Activated T-cell treated with anti-CD3 and anti-CD28 coated beads, Interleukin-2, amount 50 U/mL, for 4 hours (primary cell): Measurements from ENCODE around the gene SORCS1. TPM values are rescaled to one million over a fixed set of nuclear protein-coding genes. Genes with fewer than 3 reads are reported as not detected.

Source experiments
- ATAC-seq, 2 donors: fragments of 200-7000 bp; cut with Tn5 transposase; one replicate each; pipeline ENCODE4 v1.10.0; 2021
- DNase-seq: peaks from one replicate; pipeline ENCODE4 v3.0.0-alpha.2; 2020
- H3K27me3 Mint-ChIP-seq: one replicate; pipeline ENCODE4 v1.8.0; 2021; ENCODE audit warnings: low read depth, mixed read lengths
- H3K36me3 Mint-ChIP-seq: one replicate; pipeline ENCODE4 v1.8.0; 2022; ENCODE audit warnings: mixed read lengths; ENCODE audit not compliant: insufficient read depth
- H3K4me1 Mint-ChIP-seq: one replicate; pipeline ENCODE4 v1.8.0; 2021; ENCODE audit warnings: low read depth, mixed read lengths
- H3K4me3 Mint-ChIP-seq: one replicate; pipeline ENCODE4 v1.8.0; 2021; ENCODE audit warnings: mild to moderate bottlenecking, moderate library complexity, mixed read lengths
- H3K9me3 Mint-ChIP-seq: one replicate; pipeline ENCODE4 v1.8.0; 2021; ENCODE audit warnings: mixed read lengths
- total RNA-seq, 3 donors: library from RNA; stranded (reverse); gene quantifications; one replicate each; pipeline ENCODE4 v1.2.1, GENCODE V29; 2021

Gene SORCS1
- total RNA-seq, 3 donors from 2014 or later = not detected

DNA sequence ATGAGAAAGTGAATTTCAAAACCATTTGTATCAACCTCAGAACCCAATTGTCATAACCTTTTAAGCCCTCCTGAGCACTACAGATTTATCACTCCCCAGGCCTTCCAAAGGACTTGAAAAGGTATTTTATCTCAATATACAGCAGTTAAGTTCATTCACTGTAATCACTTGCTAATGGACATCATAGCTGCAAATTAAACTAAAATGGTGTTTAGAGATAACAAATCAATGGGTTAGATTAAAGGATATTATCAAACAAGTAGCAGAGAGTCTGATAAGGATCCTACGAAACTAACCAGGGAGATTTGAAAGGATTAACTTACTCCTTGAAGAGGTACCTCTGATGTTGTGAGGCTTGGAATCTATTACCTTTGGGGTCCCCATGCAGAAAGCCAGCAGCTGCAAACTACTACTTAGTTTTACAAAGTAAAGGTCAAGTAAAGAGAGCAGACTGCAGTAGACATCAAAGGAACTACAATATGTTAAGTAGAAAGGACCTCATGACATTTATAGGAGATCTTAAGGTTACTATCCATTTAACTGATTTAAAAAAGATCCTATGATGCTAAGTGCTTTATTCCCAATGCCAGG lies 359.4 kb downstream of the SORCS1 start:
- Mint-ChIP-seq H3K36me3 (no peaks in the 10 kb centered on the region), H3K27me3 (no peaks in the 10 kb centered on the region)
- DNase-seq = no peak

DNA sequence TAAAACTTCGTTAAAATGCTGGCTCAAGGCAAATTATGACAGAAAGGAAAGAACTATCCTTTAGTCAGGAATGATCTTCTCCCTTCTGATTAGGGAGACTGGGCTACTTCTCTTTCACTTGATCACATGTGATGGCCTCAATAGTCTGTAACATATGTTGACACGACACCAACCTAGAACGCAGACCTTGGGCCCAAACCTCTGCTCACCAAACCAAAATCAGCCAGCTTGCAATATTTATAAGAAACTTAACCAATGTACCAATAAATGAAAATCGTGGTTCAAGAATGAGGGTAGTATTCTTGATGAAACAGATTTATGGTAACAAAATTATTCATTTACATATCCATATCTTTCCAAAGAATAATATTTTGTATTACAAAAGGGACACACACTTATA lies 361.6 kb downstream of the SORCS1 start:
- no peak for ATAC-seq
- H3K4me3 Mint-ChIP-seq = no peak overlapping the region
- H3K27me3 Mint-ChIP-seq = no peaks in the 10 kb centered on the region
- H3K4me1 Mint-ChIP-seq = no peaks in the 10 kb centered on the region
- no peak for DNase-seq
- H3K36me3 Mint-ChIP-seq = no peaks in the 10 kb centered on the region
- peaks cover 14% of the 10 kb centered on the region for H3K9me3 Mint-ChIP-seq

More for the DNA sequence above, 359.4 kb downstream of the SORCS1 start:
- ATAC-seq = no peak
- Mint-ChIP-seq H3K4me1 (no peaks in the 10 kb centered on the region), H3K9me3 (peaks cover 12% of the 10 kb centered on the region), H3K4me3 (no peak overlapping the region)

DNA sequence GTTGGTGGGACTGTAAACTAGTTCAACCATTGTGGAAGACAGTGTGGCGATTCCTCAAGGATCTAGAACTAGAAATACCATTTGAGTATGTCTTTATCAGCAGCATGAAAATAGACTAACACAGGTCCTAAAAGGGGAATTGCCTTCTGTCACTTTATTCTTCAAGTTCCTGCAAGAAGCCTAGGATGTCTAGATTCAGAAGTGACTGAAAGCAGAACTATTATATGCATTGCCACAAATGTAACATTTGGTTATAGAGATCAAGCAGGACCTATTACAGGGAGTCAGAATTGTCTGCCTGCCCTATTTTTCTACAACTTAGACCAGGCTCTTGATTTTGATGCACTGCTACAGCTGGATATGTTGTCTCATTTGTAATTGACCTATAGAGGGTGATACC lies 364.7 kb downstream of the SORCS1 start:
- ATAC-seq = no peak
- no peak for DNase-seq
- Mint-ChIP-seq H3K9me3 (peaks cover 13% of the 10 kb centered on the region), H3K27me3 (no peaks in the 10 kb centered on the region), H3K36me3 (no peaks in the 10 kb centered on the region), H3K4me1 (no peaks in the 10 kb centered on the region), H3K4me3 (no peak overlapping the region)

DNA sequence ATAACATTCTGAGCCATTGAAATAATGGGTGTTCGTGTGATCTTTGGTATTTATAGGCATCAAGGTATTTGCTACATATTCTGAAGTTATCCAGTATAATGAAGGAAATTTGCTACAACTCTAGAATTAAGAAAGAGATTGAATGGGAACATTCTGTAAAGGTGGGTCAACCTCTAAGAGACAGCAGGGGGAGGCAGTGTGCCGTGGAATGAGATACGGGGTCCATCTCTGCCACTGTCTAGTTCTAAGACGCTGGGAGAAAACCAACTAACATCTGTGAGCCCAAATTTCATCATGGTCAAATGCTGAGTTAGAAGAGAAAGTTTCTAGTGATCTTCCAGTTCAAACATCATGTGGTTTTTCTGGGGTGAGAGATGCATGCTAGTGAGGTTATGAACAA lies 368.9 kb downstream of the SORCS1 start:
- no peak overlapping the region for H3K4me3 Mint-ChIP-seq
- no peak for ATAC-seq
- no peaks in the 10 kb centered on the region for H3K27me3 Mint-ChIP-seq
- peaks cover 4% of the 10 kb centered on the region for H3K9me3 Mint-ChIP-seq
- no peaks in the 10 kb centered on the region for H3K4me1 Mint-ChIP-seq
- DNase-seq = no peak
- H3K36me3 Mint-ChIP-seq = no peaks in the 10 kb centered on the region

DNA sequence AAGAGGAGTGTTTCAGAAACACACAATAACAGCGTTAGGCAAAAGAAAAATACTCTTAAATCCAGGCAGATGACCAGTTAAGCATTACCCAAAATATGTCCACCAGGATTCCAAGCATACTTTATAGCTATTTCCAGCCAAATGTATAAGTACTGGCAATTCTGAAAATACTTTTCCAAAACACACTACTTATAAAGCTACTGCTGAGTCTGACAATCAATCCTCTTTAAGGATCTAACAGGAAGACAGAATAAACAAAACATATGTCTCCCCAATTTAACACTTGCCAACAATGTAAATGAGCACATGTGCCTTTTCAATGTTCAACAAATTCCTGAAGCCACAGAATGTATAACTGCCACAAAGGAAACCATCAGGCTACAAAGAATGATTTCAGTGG lies 370.9 kb downstream of the SORCS1 start:
- Mint-ChIP-seq H3K4me3 (no peak overlapping the region), H3K9me3 (peaks cover 4% of the 10 kb centered on the region), H3K36me3 (no peaks in the 10 kb centered on the region), H3K4me1 (no peaks in the 10 kb centered on the region), H3K27me3 (no peaks in the 10 kb centered on the region)
- ATAC-seq (no peak), DNase-seq (no peak)

DNA sequence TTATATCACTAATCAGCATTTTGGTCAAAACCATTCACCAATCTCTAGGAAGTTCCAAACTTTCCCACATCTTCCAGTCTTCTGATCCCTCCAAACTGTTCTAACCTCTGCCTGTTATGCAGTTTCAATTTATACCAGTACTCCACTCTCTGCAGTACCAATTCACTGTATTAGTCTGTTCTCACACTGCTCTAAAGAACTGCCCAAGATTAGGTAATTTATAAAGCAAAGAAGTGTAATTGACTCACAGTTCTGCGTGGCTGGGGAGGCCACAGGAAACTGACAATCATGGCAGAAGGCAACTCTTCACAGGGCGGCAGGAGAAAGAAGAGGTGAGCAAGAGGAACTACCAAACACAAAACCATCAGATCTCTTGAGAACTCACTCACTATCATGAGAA lies 374.9 kb downstream of the SORCS1 start:
- H3K4me1 Mint-ChIP-seq = no peaks in the 10 kb centered on the region
- DNase-seq = no peak
- H3K4me3 Mint-ChIP-seq = no peak overlapping the region
- no peaks in the 10 kb centered on the region for H3K36me3 Mint-ChIP-seq
- ATAC-seq = no peak
- peaks cover 5% of the 10 kb centered on the region for H3K9me3 Mint-ChIP-seq
- no peaks in the 10 kb centered on the region for H3K27me3 Mint-ChIP-seq

DNA sequence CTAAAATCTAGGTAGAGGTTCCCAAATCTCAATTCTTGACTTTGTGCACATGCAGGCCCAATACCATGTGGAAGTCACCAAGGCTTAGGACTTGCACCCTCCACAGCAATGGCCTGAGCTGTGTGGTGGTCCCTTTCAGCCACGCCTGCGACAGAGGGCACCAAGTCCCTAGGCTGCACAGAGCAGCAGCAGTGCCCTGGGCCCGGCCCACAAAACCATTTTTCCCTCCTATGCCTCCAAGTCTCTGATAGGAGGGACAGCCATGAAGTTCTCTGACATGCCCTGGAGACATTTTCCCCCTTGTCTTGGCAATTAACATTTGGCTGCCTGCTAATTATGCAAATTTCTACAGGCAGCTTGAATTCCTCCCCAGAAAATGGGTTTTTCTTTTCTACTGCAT lies 375.5 kb downstream of the SORCS1 start:
- DNase-seq = no peak
- H3K36me3 Mint-ChIP-seq = no peaks in the 10 kb centered on the region
- H3K27me3 Mint-ChIP-seq = no peaks in the 10 kb centered on the region
- no peaks in the 10 kb centered on the region for H3K4me1 Mint-ChIP-seq
- H3K9me3 Mint-ChIP-seq = peaks cover 5% of the 10 kb centered on the region
- no peak overlapping the region for H3K4me3 Mint-ChIP-seq
- ATAC-seq = no peak

DNA sequence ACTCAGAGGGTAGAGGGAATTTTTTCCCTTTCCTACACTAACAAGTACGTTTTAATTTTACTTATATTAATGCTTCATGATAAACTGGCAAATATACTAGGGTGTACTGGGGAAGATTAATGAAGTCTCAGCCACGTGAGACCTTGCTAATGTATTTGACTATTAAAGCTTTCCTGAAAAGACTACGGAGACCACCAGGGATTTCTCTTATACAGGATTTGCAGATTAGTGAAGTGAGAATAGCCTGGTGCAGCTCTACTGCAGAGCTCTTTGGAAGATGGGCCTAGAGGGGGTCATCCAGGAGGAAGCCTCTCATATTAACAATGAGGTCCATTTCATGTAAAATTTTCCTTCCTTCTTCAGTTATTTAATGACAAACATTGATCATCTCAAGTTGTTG lies 379.0 kb downstream of the SORCS1 start:
- H3K4me1 Mint-ChIP-seq = no peaks in the 10 kb centered on the region
- H3K4me3 Mint-ChIP-seq = no peak overlapping the region
- ATAC-seq = no peak
- H3K27me3 Mint-ChIP-seq = no peaks in the 10 kb centered on the region
- no peak for DNase-seq
- no peaks in the 10 kb centered on the region for H3K36me3 Mint-ChIP-seq
- peaks cover 5% of the 10 kb centered on the region for H3K9me3 Mint-ChIP-seq

DNA sequence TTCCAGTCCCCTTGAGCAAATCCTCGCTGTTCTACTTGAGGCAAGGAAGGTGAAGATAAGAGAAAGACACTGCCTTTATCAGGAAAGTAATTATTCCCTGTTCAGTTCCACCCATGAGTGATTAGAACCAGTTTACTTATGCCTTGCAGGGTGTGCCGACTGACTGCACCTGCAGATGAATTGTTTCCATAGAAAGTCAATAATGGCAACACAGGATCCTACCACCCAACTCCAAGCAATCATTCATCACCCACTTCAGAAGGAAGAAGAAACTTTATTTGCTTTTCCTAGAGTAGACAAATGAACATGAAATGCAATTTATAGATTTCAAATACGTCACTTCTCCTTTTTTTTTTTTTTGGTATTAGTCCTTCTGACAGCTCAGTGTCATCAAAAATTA lies 383.9 kb downstream of the SORCS1 start:
- Mint-ChIP-seq H3K36me3 (no peaks in the 10 kb centered on the region), H3K27me3 (no peaks in the 10 kb centered on the region), H3K4me3 (no peak overlapping the region), H3K9me3 (no peaks in the 10 kb centered on the region), H3K4me1 (no peaks in the 10 kb centered on the region)
- no peak for ATAC-seq
- DNase-seq = no peak

DNA sequence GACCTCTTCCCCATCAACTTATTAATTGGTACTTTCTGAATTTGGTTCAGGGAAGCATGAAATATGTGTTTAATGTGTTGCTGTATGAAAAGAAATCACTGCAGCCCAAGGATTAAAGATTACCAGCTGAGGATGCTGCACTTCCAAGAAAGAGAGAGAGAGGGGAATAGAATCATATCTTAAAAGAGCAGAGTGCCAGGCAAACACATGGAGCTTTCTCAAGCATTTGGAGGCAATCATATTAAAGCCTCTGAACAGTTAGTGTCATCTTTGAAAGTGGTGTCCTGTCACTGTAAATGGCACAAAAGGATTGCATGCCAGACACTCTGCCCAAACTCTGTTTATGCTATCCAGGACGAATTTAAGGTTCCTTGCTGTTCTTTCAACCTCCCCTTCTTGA lies 386.7 kb downstream of the SORCS1 start:
- Mint-ChIP-seq H3K9me3 (no peaks in the 10 kb centered on the region), H3K27me3 (no peaks in the 10 kb centered on the region), H3K4me3 (no peak overlapping the region), H3K4me1 (no peaks in the 10 kb centered on the region), H3K36me3 (no peaks in the 10 kb centered on the region)
- no peak for DNase-seq
- ATAC-seq = no peak

DNA sequence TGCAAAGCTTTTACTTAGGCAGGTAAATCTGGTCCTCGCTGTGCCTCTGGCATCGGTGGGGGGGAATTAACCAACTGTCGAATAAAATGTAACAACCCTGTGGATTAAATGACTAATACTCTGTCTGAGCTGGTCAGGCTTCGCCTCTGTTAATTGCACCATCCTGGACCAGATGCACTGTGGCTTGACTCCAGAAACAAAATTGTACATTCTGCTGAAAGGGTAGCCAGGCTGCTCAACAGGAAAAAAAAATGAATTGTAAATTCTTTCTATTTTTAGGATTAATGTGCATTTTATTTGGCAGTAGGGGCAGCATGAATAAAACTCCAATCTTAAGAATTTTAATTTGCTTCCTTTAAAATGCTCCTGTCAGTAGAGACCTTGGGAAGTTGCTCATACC lies 389.4 kb downstream of the SORCS1 start:
- H3K4me1 Mint-ChIP-seq = no peaks in the 10 kb centered on the region
- H3K4me3 Mint-ChIP-seq = no peak overlapping the region
- no peaks in the 10 kb centered on the region for H3K36me3 Mint-ChIP-seq
- H3K9me3 Mint-ChIP-seq = peaks cover 4% of the 10 kb centered on the region
- ATAC-seq (no peak), DNase-seq (no peak)
- H3K27me3 Mint-ChIP-seq = no peaks in the 10 kb centered on the region

DNA sequence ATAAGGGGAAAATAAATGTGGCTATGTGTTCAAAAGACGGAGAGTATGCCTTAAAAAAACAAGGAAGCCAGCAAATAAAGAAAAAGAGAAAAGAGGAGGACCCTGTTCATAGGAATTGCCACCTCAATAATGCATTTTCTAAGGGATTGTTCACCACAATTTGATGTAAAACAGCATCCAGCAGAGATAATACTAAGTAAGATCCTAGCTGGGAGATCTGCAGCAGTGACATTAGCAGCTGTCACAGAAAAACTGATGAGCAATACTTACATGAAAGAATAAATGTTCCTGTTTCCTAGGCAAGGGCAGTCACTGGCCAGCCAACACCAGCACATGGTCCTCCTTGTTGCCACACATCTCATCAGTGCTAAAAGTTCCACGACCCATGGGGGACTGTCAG lies 391.5 kb downstream of the SORCS1 start:
- H3K4me1 Mint-ChIP-seq = no peaks in the 10 kb centered on the region
- H3K36me3 Mint-ChIP-seq = no peaks in the 10 kb centered on the region
- H3K4me3 Mint-ChIP-seq = no peak overlapping the region
- ATAC-seq (no peak), DNase-seq (no peak)
- H3K27me3 Mint-ChIP-seq = no peaks in the 10 kb centered on the region
- H3K9me3 Mint-ChIP-seq = peaks cover 4% of the 10 kb centered on the region

DNA sequence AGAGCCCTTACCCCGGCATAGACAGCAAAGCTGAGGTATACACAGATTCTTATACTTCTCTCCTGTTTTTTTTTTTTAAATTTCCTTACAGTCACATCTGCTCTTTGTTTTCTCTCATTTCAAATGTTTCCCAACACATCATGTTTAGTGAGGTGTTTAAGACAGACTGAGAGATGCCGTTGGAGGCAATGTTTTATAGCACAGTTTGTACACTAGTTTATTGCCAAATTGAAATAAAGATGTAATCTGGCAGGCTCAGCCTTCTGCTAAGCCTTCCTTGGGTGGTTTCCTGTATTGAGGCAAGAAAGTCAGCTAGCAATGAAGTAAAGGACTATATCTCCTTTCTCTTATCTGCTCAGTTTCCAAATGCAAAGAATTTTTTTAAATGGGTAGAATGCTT lies 393.4 kb downstream of the SORCS1 start:
- peaks cover 4% of the 10 kb centered on the region for H3K9me3 Mint-ChIP-seq
- H3K4me1 Mint-ChIP-seq = no peaks in the 10 kb centered on the region
- no peaks in the 10 kb centered on the region for H3K27me3 Mint-ChIP-seq
- H3K36me3 Mint-ChIP-seq = no peaks in the 10 kb centered on the region
- no peak for ATAC-seq
- no peak overlapping the region for H3K4me3 Mint-ChIP-seq
- no peak for DNase-seq

DNA sequence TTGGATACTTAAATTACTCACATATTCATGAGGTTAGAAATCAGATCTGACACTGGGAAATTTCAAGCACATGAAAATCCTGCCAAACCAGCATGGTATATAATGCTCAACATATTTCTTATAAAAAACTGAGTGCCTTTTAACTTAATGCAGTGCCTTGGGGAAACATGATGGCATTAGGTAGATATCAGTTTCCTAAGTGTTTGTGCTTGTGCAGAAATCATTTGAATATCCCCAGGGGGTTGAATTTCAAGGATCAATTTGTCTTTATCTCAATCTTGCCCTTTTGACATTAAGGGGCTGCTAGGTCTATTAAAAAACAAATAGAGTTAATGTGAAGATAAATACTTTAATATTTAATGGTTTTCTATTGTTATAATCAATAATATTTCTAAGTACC lies 396.3 kb downstream of the SORCS1 start:
- Mint-ChIP-seq H3K36me3 (no peaks in the 10 kb centered on the region), H3K27me3 (no peaks in the 10 kb centered on the region), H3K9me3 (peaks cover 4% of the 10 kb centered on the region), H3K4me3 (no peak overlapping the region), H3K4me1 (no peaks in the 10 kb centered on the region)
- ATAC-seq (no peak), DNase-seq (no peak)

DNA sequence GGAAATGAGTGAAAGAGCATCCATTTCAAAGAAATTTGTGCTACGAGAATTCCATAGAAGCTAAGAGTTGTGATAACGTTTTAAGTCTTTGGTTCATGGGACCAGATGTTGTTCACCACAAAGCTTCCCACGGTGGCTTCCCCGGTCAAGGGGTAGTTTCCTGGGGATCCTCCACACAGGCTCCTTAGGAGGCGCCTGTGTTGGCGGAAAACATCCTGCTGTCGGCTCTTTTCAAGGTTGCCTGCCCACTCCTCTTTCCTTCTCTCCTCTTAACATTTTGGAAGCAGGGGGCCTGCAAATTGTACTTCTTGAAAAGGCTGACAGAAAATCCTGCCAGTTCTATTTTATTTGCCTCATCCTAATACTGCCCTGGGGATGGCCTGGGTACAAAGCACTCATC lies 398.6 kb downstream of the SORCS1 start:
- no peaks in the 10 kb centered on the region for H3K27me3 Mint-ChIP-seq
- H3K36me3 Mint-ChIP-seq = no peaks in the 10 kb centered on the region
- no peak overlapping the region for H3K4me3 Mint-ChIP-seq
- no peaks in the 10 kb centered on the region for H3K9me3 Mint-ChIP-seq
- no peak for ATAC-seq
- DNase-seq = no peak
- H3K4me1 Mint-ChIP-seq = no peaks in the 10 kb centered on the region

DNA sequence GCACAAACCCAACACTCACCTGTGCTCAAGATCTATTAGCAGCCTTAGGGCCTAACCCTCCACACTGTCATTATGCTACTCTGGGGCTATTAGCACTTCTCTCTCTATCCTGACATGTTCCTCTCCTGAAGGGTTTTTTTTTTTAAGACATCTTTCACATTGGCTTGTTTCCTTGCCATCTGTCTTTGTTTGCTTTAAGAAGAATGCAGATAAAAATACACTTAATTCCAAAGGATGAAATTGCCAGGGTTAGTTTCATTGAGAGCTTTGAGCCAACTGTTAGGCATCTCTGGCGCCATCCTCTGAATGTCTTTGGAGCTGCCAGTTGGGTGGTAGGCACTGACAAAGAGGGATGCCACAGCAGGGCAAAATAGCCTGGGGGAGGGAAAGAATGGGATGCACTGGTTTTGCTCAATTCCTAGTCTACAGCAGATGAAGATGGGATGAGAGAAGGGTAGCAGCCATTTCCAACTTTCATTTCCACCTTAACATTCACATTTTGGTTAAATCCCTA lies 399.2 kb downstream of the SORCS1 start:
- no peaks in the 10 kb centered on the region for H3K27me3 Mint-ChIP-seq
- no peaks in the 10 kb centered on the region for H3K9me3 Mint-ChIP-seq
- DNase-seq = no peak
- ATAC-seq = no peak
- H3K4me3 Mint-ChIP-seq = no peak overlapping the region
- no peaks in the 10 kb centered on the region for H3K4me1 Mint-ChIP-seq
- no peaks in the 10 kb centered on the region for H3K36me3 Mint-ChIP-seq
